Pancreas (tissue), 10 donors: ENCODE data around the gene UBE2Q1. TPM values are rescaled to one million over a fixed set of nuclear protein-coding genes. Genes with fewer than 3 reads are reported as not detected.

ENCODE experiments used
- ATAC-seq, 4 donors: fragments of 200-7000 bp; cut with Tn5 transposase; one replicate each; pipeline versions ENCODE4 v1.8.0 to v1.9.1; 2020; ENCODE audit warnings: mild to moderate bottlenecking in 4 of 4, moderate library complexity in 4 of 4
- DNase-seq, 6 donors: peaks; one replicate each; pipeline ENCODE4 v3.0.0-alpha.2; 2020
- FAIRE-seq: peaks from 2 replicates; lab custom pipeline; 2012; peaks lifted over from hg19 to GRCh38; lab: Jason Lieb, UNC
- H3K27ac ChIP-seq, 4 donors: fragments of 200-600 bp; sonication (generic); 1 replicate in 3 of 4; 2 replicates in 1 of 4; pipeline versions ENCODE4 v1.5.0 to v1.8.0; 2020
- H3K27me3 ChIP-seq, 4 donors: fragments of 200-600 bp; one replicate each; pipeline ENCODE4 v1.8.0; 2021
- H3K36me3 ChIP-seq, 3 donors: fragments of 200-600 bp; sonication (generic) in 1 of 3; one replicate each; pipeline versions ENCODE4 v1.5.0 to v1.8.0; 2020 to 2021
- H3K4me1 ChIP-seq, 3 donors: fragments of 200-600 bp; one replicate each; pipeline ENCODE4 v1.8.0; 2021
- H3K4me3 ChIP-seq, 4 donors: fragments of 200-600 bp; sonication (generic) in 2 of 4; one replicate each; pipeline versions ENCODE4 v1.5.0 to v1.8.0; 2020 to 2021
- H3K9me3 ChIP-seq, 4 donors: fragments of 200-600 bp; one replicate each; pipeline ENCODE4 v1.8.0; 2021
- WGBS, 2 donors: extraction: QIAGEN DNeasy Blood & Tissue Kit; methylation state at CpG; one replicate each; pipeline ENCODE4 v1.1.7; 2013; 5-methylcytosine and 5-hydroxymethylcytosine counted together
- intact Hi-C, 3 donors: fragments of 100-400 bp; cut with DNase I; formaldehyde crosslinking; loops; one replicate each; pipeline versions ENCODE4 v1.11.1 to v1.14.2; 2022
- polyA plus RNA-seq, 2 donors: library from polyadenylated mRNA; stranded (reverse); fragments of 200-250 nt; gene quantifications; one replicate each; pipeline ENCODE4 v1.2.3, GENCODE V29; 2013
- total RNA-seq, 6 donors: library from RNA; stranded (reverse); fragmentation: NEBNext Ultra II Directional in 4 of 6; extraction: Animal tissue kit (Norgen Biotek cat#: 25700) in 4 of 6; gene quantifications; one replicate each; pipeline versions ENCODE4 v1.2.1 to v1.2.4, GENCODE V29; 2021 to 2023
- TF ChIP-seq, protein P1 (sequence below), 4 donors: fragments of 200-600 bp; sonication (generic) in 3 of 4; IDR thresholded peaks; one replicate each; pipeline versions ENCODE4 v1.5.0 to v1.8.0; 2021; ENCODE audit warnings: antibody characterized with exemption in 4 of 4
- donor health status: healthy with polysubstance abuse.
- donor health status: DM: no; HTN: no; CAD: no; lungs with moderate emphysema.
- donor health status: DM: no; HTN: no; CAD: no.
- donor health status: control.
- donor health status: control.
- donor health status: Bipolar disorder and iron deficiency.
- donor health status: DM: yes; HTN: yes; CAD: no.
- donor health status: DM: no; HTN: no; CAD: no.
- donor health status: DM: no; HTN: no; CAD: no.
- donor health status: DM: yes; HTN: yes; CAD: no.

Gene UBE2Q1
- total and polyA plus RNA-seq, 8 donors, result 22.3 to 52.2 (median 38.7) TPM

DNA sequence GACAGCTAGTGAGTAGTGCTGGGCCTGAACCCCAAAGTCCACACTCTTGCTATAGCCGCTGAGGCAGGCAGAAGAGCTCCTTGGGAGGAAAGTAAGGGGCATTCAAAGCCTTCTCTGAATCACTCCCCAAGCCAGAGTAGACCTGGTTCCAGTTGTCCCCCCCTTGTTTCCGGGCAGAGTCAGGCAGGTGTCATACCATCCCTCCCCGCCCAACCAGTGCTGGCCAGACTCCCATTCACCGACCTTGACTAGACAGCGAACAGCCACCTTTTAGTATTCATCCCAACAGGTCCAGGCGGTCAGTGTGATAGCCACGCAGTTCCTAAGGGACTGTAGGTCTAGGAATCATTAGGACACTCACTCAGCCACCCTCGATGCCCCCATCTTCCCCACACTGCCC, 20.9 kb upstream of the UBE2Q1 start:
- Histone ChIP-seq H3K27me3 (no peaks in the 10 kb centered on the region), H3K27ac (no peak overlapping the region), H3K9me3 (no peaks in the 10 kb centered on the region), H3K4me1 (no peaks in the 10 kb centered on the region), H3K4me3 (no peak overlapping the region), H3K36me3 (peaks cover 5 to 25% (median 19%) of the 10 kb centered on the region in 3 donors)
- WGBS, 2 donors, result 66 to 68% methylated on average over 8 of the region's 8 CpGs
- FAIRE-seq (no peak), DNase-seq (no peak), ATAC-seq (no peak)
- intact Hi-C loops, result no loop called here
- TF ChIP-seq, protein P1, sequence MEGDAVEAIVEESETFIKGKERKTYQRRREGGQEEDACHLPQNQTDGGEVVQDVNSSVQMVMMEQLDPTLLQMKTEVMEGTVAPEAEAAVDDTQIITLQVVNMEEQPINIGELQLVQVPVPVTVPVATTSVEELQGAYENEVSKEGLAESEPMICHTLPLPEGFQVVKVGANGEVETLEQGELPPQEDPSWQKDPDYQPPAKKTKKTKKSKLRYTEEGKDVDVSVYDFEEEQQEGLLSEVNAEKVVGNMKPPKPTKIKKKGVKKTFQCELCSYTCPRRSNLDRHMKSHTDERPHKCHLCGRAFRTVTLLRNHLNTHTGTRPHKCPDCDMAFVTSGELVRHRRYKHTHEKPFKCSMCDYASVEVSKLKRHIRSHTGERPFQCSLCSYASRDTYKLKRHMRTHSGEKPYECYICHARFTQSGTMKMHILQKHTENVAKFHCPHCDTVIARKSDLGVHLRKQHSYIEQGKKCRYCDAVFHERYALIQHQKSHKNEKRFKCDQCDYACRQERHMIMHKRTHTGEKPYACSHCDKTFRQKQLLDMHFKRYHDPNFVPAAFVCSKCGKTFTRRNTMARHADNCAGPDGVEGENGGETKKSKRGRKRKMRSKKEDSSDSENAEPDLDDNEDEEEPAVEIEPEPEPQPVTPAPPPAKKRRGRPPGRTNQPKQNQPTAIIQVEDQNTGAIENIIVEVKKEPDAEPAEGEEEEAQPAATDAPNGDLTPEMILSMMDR (IDR thresholded peaks at IDR 0.05), result no peak

DNA sequence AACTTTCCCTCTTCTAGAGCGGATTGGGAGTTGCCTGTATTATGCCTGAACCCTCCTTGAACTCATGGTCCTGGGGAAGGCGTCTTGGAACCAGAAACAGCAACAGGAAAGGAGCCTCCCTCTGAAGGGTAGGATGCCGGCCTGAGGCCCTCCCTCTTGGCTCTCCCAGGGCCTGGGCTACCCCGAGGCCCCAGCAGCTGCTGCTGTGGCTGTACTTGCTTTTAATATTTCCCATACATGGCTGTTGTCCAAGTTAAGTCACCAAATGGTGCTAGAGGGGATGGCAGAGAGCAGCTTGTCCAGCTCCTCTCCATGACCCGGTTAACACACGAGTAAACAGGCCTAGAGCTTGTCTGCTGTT, 19.6 kb upstream of the UBE2Q1 start:
- Histone ChIP-seq H3K36me3 (peaks cover 5 to 12% (median 8%) of the 10 kb centered on the region in 3 donors), H3K27me3 (no peaks in the 10 kb centered on the region), H3K4me1 (no peaks in the 10 kb centered on the region), H3K4me3 (no peak overlapping the region), H3K9me3 (no peaks in the 10 kb centered on the region), H3K27ac (no peak overlapping the region)
- 62 to 68% methylated on average over 6 of the region's 6 CpGs for WGBS, 2 donors
- ATAC-seq (peak in 3 of 4 donors; percentile 16 to 46 (median 21)), FAIRE-seq (no peak), DNase-seq (no peak)
- TF ChIP-seq, protein P1 (IDR thresholded peaks at IDR 0.05), result no peak
- intact Hi-C loops, result no loop called here

DNA sequence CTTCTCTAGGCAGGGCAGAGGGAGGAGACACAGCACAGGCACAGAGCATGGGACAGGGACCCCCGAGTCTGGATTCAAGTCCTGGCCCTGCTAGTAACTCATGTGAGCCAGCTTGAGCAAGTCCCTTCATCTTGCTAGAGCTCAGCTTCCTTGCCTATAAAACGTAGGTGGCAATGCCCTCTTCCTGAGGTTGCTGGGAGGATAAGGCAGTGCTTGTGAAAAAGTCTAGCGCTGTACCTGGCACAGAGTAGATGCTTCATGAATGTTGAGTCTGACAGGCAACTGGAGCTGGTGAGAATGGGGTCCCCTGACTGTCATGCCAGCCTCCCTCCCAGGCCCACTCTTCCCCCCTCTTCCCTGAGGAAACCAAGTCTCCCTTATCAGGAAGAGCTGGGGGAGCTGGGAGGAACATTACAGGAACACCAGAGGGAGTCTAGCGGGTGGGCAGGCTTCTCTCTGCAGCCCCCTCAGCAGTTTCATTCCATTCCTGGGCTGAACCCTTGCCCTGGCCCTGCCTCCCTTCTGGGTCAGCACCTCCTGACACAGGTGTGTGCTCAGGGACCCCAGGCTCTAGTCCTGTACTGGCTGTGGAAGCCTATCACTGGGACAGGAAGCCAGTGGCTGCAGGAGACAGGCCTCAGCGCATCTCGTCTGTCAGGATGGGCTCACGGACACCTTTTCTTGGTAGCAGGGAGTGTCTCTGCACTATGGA, 19.0 kb upstream of the UBE2Q1 start:
- intact Hi-C loops, result no loop called here
- Histone ChIP-seq H3K27me3 (no peaks in the 10 kb centered on the region), H3K36me3 (peaks cover 5 to 7% (median 5%) of the 10 kb centered on the region in 3 donors), H3K4me1 (no peaks in the 10 kb centered on the region), H3K9me3 (no peaks in the 10 kb centered on the region), H3K27ac (no peak overlapping the region), H3K4me3 (no peak overlapping the region)
- FAIRE-seq (no peak), ATAC-seq (peak in 1 of 4 donors; percentile 6), DNase-seq (no peak)
- TF ChIP-seq, protein P1 (IDR thresholded peaks at IDR 0.05), result no peak
- 70 to 72% methylated on average over 7 of the region's 7 CpGs for WGBS, 2 donors

DNA sequence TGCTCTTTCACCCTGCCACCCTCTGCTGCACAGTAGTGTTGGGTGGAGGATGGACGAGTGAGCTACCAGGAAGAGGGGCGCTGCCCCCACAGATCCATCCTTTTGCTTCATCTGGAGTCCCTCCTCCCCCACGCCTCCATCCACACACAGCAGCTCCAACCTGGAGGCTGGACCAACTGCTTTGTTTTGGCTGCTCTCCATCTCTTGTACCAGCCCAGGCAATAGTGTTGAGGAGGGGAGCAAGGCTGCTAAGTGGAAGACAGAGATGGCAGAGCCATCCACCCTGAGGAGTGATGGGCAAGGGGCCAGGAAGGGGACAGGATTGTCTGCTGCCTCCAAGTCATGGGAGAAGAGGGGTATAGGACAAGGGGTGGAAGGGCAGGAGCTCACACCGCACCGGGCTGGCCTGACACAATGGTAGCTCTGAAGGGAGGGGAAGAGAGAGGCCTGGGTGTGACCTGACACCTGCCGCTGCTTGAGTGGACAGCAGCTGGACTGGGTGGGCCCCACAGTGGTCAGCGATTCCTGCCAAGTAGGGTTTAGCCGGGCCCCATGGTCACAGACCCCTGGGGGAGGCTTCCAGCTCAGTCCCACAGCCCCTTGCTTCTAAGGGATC, 17.6 kb upstream of the UBE2Q1 start:
- ATAC-seq (no peak), FAIRE-seq (no peak), DNase-seq (peak in 1 of 6 donors; percentile 55)
- H3K4me3 ChIP-seq, result no peak overlapping the region
- WGBS, 2 donors, result 74 to 76% methylated on average over 8 of the region's 8 CpGs
- H3K36me3 ChIP-seq, result peaks cover 0 to 4% (median 0%) of the 10 kb centered on the region in 3 donors
- intact Hi-C loops, result no loop called here
- no peaks in the 10 kb centered on the region for H3K9me3 ChIP-seq
- H3K4me1 ChIP-seq, result no peaks in the 10 kb centered on the region
- H3K27me3 ChIP-seq, result no peaks in the 10 kb centered on the region
- TF ChIP-seq, protein P1 (IDR thresholded peaks at IDR 0.05), result no peak
- no peak overlapping the region for H3K27ac ChIP-seq
